HepG2 (cell line): ENCODE results near the gene KDM2B. TPM values are rescaled to one million over a fixed set of nuclear protein-coding genes. Genes with fewer than 3 reads are reported as not detected.

ENCODE experiments used
- ATAC-seq: fragments of 200-7000 bp; cut with Tn5 transposase; 3 replicates; pipeline ENCODE4 v1.9.1; 2020; ENCODE audit warnings: mild to moderate bottlenecking, moderate library complexity
- BruUV-seq: library from RNA; stranded (reverse); fragments of 400-500 nt; replicated peaks from 2 replicates; lab custom pipeline; 2021; lab: Mats Ljungman, UMichigan
- CTCF ChIA-PET: fragments of 300-600 bp; formaldehyde crosslinking; extraction: SDS; loops from one replicate; lab custom pipeline; 2021; ENCODE audit warnings: low total read pairs, inconsistent platforms, low intra/inter-chr PET ratio; lab: Yijun Ruan, JAX
- POLR2A ChIA-PET: fragments of 350-600 bp; sonication (Branson Sonifier 250); formaldehyde crosslinking; loops from one replicate; lab custom pipeline; 2020; ENCODE audit warnings: antibody characterized with exemption, inconsistent platforms; lab: Yijun Ruan, JAX
- DNase-seq: peaks from one replicate; pipeline ENCODE4 v3.0.0-alpha.2; 2015; ENCODE audit warnings: low spot score
- FAIRE-seq: peaks from 3 replicates; lab custom pipeline; 2011; peaks lifted over from hg19 to GRCh38; lab: Jason Lieb, UNC
- H2AFZ ChIP-seq: one replicate; pipeline ENCODE4 v1.6.1; 2011; ENCODE audit warnings: low read length, inconsistent platforms
- H3K27ac ChIP-seq: fragments of 300-600 bp; 3 replicates; pipeline ENCODE4 v1.8.0; 2011; ENCODE audit warnings: mixed run types, mild to moderate bottlenecking, mixed read lengths, low read length, inconsistent platforms; ENCODE audit not compliant: insufficient read depth; ENCODE audit errors: extremely low read length
- H3K27me3 ChIP-seq, 2 experiments: fragments of 200-600 bp in 1 of 2; 2 replicates in 1 of 2; 3 replicates in 1 of 2; pipeline versions ENCODE4 v1.6.0 to v1.8.0; 2011; ENCODE audit warnings: low read length in 2 of 2, mild to moderate bottlenecking in 2 of 2, moderate library complexity in 2 of 2, inconsistent platforms in 1 of 2; ENCODE audit not compliant: insufficient read depth in 2 of 2, control insufficient read depth in 1 of 2
- H3K36me3 ChIP-seq, 2 experiments: fragments of 200-600 bp in 1 of 2; replicated peaks in 1 of 2; 2 replicates in 1 of 2; 3 replicates in 1 of 2; pipeline versions ENCODE4 v1.5.1 to v1.8.0; 2011; ENCODE audit warnings: low read length in 2 of 2, inconsistent platforms in 1 of 2; ENCODE audit not compliant: insufficient read depth in 2 of 2, control insufficient read depth in 1 of 2
- H3K4me1 ChIP-seq: 2 replicates; pipeline ENCODE4 v1.5.1; 2012; ENCODE audit warnings: low read length, inconsistent platforms; ENCODE audit not compliant: insufficient read depth
- H3K4me2 ChIP-seq: 2 replicates; pipeline ENCODE4 v1.6.0; 2011; ENCODE audit warnings: low read depth, low read length, inconsistent platforms
- H3K4me3 ChIP-seq, 3 experiments: fragments of 200-600 bp in 1 of 3; sonication (generic), shearing (Covaris generic) in 1 of 3; replicated peaks in 1 of 3; 2 replicates each; pipeline ENCODE4 v1.5.1; 2011 to 2016; ENCODE audit warnings: low read length in 3 of 3, inconsistent platforms in 2 of 3, low read depth in 2 of 3, mild to moderate bottlenecking in 2 of 3, control low read depth in 1 of 3, mixed read lengths in 1 of 3; ENCODE audit not compliant: insufficient read depth in 1 of 3
- H3K79me2 ChIP-seq: one replicate; pipeline ENCODE4 v1.6.1; 2011; ENCODE audit warnings: low read length, inconsistent platforms; ENCODE audit not compliant: insufficient read depth
- H3K9ac ChIP-seq: 2 replicates; pipeline ENCODE4 v1.6.0; 2011; ENCODE audit warnings: mild to moderate bottlenecking, low read depth, low read length, inconsistent platforms; ENCODE audit not compliant: insufficient read depth
- H3K9me3 ChIP-seq: 2 replicates; pipeline ENCODE4 v1.5.1; 2012; ENCODE audit warnings: mild to moderate bottlenecking, low read length
- H4K20me1 ChIP-seq: 2 replicates; pipeline ENCODE4 v1.6.0; 2011; ENCODE audit warnings: inconsistent platforms, mild to moderate bottlenecking, low read length, moderate library complexity; ENCODE audit not compliant: insufficient read depth
- ARNTL ChIP-seq: sonication (generic); formaldehyde crosslinking; IDR thresholded peaks from 2 replicates; pipeline ENCODE4 v1.4.0; 2020; ENCODE audit warnings: mild to moderate bottlenecking, missing genetic modification reagents
- CEBPG ChIP-seq: IDR thresholded peaks from 2 replicates; pipeline ENCODE4 v1.6.1; 2016
- CHCHD3 ChIP-seq: sonication (generic); formaldehyde crosslinking; IDR thresholded peaks from 2 replicates; pipeline ENCODE4 v1.8.0; 2022; ENCODE audit warnings: mild to moderate bottlenecking, missing genetic modification reagents, moderate library complexity
- HMGA1 ChIP-seq: sonication (generic); formaldehyde crosslinking; conservative IDR thresholded peaks from 2 replicates; pipeline ENCODE4 v1.4.0; 2020; ENCODE audit warnings: missing genetic modification reagents
- HNRNPLL ChIP-seq: fragments of 200-400 bp; formaldehyde crosslinking; IDR thresholded peaks from 2 replicates; pipeline ENCODE4 v1.6.1; 2017; ENCODE audit warnings: mild to moderate bottlenecking, low read depth, low read length; ENCODE audit not compliant: poor library complexity, severe bottlenecking
- ISL2 ChIP-seq: sonication (generic); formaldehyde crosslinking; IDR thresholded peaks from 2 replicates; pipeline ENCODE4 v1.5.0; 2020; ENCODE audit warnings: missing genetic modification reagents
- NCOA5 ChIP-seq: sonication (generic); formaldehyde crosslinking; IDR thresholded peaks from 2 replicates; pipeline ENCODE4 v1.4.0; 2020; ENCODE audit warnings: missing genetic modification reagents
- RBFOX2 ChIP-seq: fragments of 200-400 bp; formaldehyde crosslinking; IDR thresholded peaks from 2 replicates; pipeline ENCODE4 v1.6.1; 2017; ENCODE audit warnings: low read depth, mild to moderate bottlenecking, low read length
- SMARCE1 ChIP-seq: fragments of 450-650 bp; IDR thresholded peaks from 2 replicates; pipeline ENCODE4 v1.6.1; 2017; ENCODE audit warnings: borderline replicate concordance
- ZNF337 ChIP-seq: sonication (generic); formaldehyde crosslinking; IDR thresholded peaks from 2 replicates; pipeline ENCODE4 v1.5.1; 2020; ENCODE audit warnings: missing genetic modification reagents, low read depth, mild to moderate bottlenecking, borderline replicate concordance
- ZNF430 ChIP-seq: sonication (generic); formaldehyde crosslinking; IDR thresholded peaks from 2 replicates; pipeline ENCODE4 v1.9.0; 2021; ENCODE audit warnings: mild to moderate bottlenecking, missing genetic modification reagents
- ZNF546 ChIP-seq: sonication (generic); formaldehyde crosslinking; conservative IDR thresholded peaks from 2 replicates; pipeline ENCODE4 v1.8.1; 2023; ENCODE audit warnings: mild to moderate bottlenecking, missing genetic modification reagents
- WGBS: methylation state at CpG from one replicate; pipeline ENCODE4 v1.1.6; 2017; ENCODE audit warnings: low lambda C conversion rate; 5-methylcytosine and 5-hydroxymethylcytosine counted together
- in situ Hi-C: cut with HindIII; loops from 2 replicates; pipeline ENCODE4 v1.10.0; 2017; ENCODE audit warnings: low pct_unique_long_range_greater_than_20kb; ENCODE audit not compliant: extremely low pct_ligation_motif_present
- intact Hi-C: fragments of 100-400 bp; cut with micrococcal nuclease; formaldehyde crosslinking; loops from one replicate; pipeline ENCODE4 v1.10.0; 2022; ENCODE audit not compliant: unreplicated experiment
- polyA plus RNA-seq, 8 experiments: library from polyadenylated mRNA; depleted of rRNA in 3 of 8; stranded (reverse) in 7 of 8; unstranded in 1 of 8; fragments of >200 nt; fragmentation: Illumina TruSeq in 4 of 8; extraction: Trizol in 4 of 8; gene quantifications; 2 replicates each; pipeline versions ENCODE4 v1.2.1 to v1.2.3, GENCODE V29; 2011 to 2016; ENCODE audit warnings: low read depth in 4 of 8, missing spikeins in 1 of 8, mixed read lengths in 1 of 8; ENCODE audit not compliant: insufficient read depth in 1 of 8
- total RNA-seq, 5 experiments: library from RNA; depleted of rRNA; stranded (reverse); fragments of >200 nt; fragmentation: Illumina TruSeq; extraction: Trizol; gene quantifications; 2 replicates each; pipeline ENCODE4 v1.2.3, GENCODE V29; 2016; ENCODE audit warnings: low read depth in 1 of 5

Gene KDM2B
- total and polyA plus RNA-seq, 2 of the 13 experiments (the other 11 are each of a cell fraction or from before 2014, with no cell fraction given): 17.5 to 26.1 TPM

DNA sequence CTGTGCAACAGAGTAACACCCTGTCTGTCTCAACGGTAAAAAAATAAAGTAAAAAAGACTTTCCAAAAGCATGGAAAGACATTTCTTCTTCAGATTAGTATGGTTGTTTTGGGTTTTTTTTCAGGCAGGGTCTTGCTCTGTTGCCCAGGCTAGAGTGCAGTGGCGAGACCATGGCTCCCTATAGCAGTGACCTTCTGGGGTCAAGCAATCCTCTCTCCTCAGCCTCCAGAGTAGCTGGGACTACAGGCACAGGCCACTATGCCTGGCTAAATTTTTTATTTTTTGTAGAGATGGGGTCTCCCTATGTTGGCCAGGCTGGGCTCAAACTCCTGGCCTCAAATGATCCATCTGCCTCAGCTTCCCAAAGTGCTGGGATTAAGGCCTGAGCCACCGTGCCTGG is 72.8 kb downstream of the KDM2B start (continued):
- TF ChIP-seq ISL2 (CRISPR knock-in tag): no peak
- no peak for TF ChIP-seq RBFOX2
- no peak for TF ChIP-seq ZNF430 (CRISPR knock-in tag)
- no peak for TF ChIP-seq NCOA5
- TF ChIP-seq, all 625 proteins: peak for 0

DNA sequence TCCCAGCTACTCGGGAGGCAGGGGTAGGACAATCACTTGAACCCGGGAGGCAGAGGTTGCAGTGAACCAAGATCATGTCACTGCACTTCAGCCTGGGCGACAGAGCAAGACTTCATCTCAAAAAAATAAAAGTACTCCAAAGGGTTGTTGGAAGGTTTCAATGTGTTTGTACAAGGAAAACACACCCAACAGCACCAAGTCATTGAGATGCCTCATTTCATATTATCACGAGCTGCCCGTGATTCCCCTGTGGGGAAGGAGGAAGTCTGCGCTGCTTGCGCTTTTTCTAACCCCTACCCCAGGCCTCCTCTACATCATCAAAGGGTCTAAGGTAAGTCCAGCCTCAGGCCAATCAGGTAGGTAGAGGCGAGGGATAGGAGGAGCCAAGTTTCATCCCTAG is 73.6 kb downstream of the KDM2B start:
- H3K27ac ChIP-seq: no peak overlapping the region
- H3K4me3 ChIP-seq: no peak overlapping the region
- H3K36me3 ChIP-seq: peaks cover 6 to 24% of the 10 kb centered on the region in 2 experiments
- FAIRE-seq: no peak
- H3K4me1 ChIP-seq: no peaks in the 10 kb centered on the region
- no peak for ATAC-seq
- H3K79me2 ChIP-seq: no peaks in the 10 kb centered on the region
- ChIA-PET CTCF (no interaction called here), POLR2A (no interaction called here)
- TF ChIP-seq ZNF546 (CRISPR knock-in tag) (no peak), CEBPG (CRISPR knock-in tag) (no peak), CHCHD3 (no peak), ARNTL (CRISPR knock-in tag) (no peak), ZNF337 (no peak), SMARCE1 (no peak), HMGA1 (no peak), HNRNPLL (no peak)
- intact Hi-C loops (no loop called here), in situ Hi-C loops (no loop called here)
- DNase-seq: no peak
- H3K4me2 ChIP-seq: no peak overlapping the region
- H4K20me1 ChIP-seq: no peaks in the 10 kb centered on the region
- no peaks in the 10 kb centered on the region for H3K27me3 ChIP-seq
- H3K9me3 ChIP-seq: no peaks in the 10 kb centered on the region
- H2AFZ ChIP-seq: no peak overlapping the region
- WGBS: over 99% methylated on average over 8 of the region's 8 CpGs
- H3K9ac ChIP-seq: no peak overlapping the region
- BruUV-seq: no TSS peak
